Activated CD4-positive, CD25-positive, alpha-beta regulatory T cell treated with anti-CD3 and anti-CD28 coated beads, Interleukin-2, amount 50 U/mL, for 72 hours (primary cell): ENCODE measurements around the gene APPL1.
A peak's percentile ranks its signal among the peaks of the same experiment; 100 is the strongest.

Experiments used
- DNase-seq: peaks from one replicate; pipeline ENCODE4 v3.0.0; 2021

The APPL1 gene, protein sequence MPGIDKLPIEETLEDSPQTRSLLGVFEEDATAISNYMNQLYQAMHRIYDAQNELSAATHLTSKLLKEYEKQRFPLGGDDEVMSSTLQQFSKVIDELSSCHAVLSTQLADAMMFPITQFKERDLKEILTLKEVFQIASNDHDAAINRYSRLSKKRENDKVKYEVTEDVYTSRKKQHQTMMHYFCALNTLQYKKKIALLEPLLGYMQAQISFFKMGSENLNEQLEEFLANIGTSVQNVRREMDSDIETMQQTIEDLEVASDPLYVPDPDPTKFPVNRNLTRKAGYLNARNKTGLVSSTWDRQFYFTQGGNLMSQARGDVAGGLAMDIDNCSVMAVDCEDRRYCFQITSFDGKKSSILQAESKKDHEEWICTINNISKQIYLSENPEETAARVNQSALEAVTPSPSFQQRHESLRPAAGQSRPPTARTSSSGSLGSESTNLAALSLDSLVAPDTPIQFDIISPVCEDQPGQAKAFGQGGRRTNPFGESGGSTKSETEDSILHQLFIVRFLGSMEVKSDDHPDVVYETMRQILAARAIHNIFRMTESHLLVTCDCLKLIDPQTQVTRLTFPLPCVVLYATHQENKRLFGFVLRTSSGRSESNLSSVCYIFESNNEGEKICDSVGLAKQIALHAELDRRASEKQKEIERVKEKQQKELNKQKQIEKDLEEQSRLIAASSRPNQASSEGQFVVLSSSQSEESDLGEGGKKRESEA

GRCh38 chr3:57227204-57227929 is at the start of gene APPL1:
Gene APPL1, plus strand, starts transcription at chr3:57227729. Its CDS starts 155 bp downstream, at chr3:57227884.
- peak; percentile 92 for DNase-seq

GRCh38 chr3:57179580-57180410 is 47.7 kb upstream of the APPL1 start:
- DNase-seq: no peak

DNA sequence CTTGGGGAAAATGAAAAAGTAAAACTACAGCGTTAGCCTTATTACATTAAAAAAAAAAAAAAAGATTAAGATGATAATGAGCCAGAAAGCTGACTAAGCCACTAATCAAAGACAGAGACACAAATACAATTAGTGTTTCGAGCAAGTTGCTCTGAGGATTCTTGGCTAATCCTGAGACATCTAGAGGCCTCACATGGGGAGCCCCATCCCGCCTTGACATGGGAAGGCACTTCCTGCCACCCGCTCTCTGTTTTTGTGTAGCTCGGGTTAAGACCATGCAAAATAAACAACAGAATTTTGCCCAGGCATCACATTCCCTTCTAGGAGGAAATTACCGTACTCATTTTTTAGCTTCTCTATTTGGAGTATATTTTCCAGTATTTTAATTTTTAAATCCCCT is 43.0 kb upstream of the APPL1 start:
- DNase-seq: no peak

- DNase-seq: no peak
Measured at GRCh38 chr3:57192028-57192427, 35.5 kb upstream of the APPL1 start.

GRCh38 chr3:57194641-57195040 is 32.9 kb upstream of the APPL1 start:
- DNase-seq: no peak

DNA sequence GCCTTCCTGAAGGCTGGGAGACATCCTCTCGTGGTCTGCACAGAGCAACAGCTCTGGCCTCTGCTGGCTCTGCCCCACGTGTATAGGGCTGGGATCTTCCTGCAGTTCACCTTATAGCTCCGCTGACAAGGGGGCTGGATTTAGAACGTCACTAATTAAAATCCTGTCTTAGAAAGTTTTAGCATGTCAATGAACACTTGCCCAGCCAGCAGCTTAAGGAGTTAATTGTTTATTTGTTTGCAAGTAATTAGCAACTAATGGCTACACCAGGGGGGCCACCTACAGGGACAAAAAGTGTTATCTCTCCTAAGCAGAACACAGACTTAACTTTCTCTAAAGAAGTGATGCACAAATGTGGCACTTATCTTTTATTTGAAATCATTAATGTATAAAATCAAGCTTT is 27.6 kb upstream of the APPL1 start, which contains the start of gene HESX1:
Gene HESX1, minus strand, starts transcription at position 84 of the 403 bp plus-strand sequence. Its CDS starts 60 bp downstream, at position 24.
- DNase-seq: no peak

GRCh38 chr3:57206423-57206822 is 21.1 kb upstream of the APPL1 start:
- DNase-seq: no peak

DNA sequence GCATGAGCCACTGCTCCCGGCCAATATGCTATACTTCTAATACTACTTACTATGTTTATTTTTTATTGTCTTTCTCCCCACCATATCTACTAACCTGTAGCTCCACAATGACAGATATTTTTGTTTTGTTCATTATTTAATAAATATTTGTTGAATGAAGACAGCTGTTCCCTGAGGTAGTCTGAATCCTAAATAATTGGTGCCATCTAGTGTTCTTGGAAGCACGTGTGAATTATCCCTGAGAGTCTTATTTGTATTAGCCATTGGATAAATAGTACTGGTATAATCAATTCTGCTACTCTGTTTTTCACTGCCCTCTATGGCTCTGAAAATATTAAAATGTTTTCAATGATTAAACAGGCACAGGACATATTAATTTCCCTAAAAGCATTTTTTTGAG is 5.6 kb upstream of the APPL1 start:
- no peak for DNase-seq

DNA sequence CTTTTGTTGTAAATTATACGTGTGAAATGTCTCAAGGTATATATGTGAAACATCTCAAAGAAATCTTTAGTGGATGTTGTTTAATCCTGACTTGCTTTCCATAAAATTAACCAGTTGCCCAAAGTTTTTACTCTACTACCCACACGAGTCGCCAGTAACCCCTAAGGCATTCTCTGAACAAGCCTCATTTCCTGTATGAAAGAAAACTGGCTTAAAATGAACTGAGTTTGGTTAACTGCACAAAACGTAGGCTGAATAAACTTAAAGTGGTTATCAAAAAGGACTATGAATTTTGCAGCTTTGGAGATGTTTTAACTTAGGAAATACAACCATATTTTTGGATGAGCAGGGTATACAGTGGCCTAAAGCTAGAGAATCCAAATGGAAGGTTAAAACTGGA is 2.7 kb upstream of the APPL1 start:
- no peak for DNase-seq

- no peak for DNase-seq
Measured at GRCh38 chr3:57226176-57226575, 1.4 kb upstream of the APPL1 start.

DNA sequence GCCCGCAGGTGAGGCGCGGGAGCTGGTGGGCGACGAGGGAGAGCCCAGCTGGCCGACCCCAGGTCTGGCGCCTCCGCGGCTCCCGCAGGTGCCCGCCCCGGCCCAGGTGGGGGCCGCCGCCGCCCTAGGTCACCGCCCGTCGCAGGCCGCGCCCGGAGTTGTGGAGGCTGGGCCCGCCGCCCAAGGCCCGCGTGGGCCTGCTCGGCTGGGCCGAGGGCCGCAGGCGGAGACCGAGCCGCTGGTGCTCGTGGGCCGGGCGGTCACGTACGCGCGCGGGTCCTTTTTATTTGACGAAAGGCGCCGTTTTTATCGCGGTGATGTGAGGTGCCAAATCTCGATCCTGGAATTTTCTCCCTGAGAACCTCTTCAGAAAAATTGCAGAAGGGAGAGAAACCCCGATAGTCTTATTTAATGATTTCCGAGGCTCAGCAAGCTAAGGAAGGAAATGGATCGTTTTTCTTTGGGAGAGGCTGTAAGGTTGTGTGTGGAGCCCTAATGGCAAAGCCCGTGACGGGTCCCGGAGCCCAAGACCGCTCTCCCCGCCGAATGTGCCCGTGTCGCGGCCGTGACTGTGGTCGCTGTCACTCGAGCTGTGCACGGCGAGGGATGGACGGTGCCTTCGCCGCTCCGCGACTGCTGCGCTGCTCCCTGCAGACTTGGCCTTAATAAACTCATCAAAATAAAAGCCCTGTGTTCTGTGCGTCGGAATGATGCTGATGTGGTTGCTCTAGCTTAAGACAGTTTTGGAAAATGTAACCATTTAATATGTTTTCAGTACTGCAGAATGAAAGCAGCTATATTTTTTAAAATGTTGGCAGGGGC is 612 bp downstream of the APPL1 start:
- peak; percentile 52 for DNase-seq

DNA sequence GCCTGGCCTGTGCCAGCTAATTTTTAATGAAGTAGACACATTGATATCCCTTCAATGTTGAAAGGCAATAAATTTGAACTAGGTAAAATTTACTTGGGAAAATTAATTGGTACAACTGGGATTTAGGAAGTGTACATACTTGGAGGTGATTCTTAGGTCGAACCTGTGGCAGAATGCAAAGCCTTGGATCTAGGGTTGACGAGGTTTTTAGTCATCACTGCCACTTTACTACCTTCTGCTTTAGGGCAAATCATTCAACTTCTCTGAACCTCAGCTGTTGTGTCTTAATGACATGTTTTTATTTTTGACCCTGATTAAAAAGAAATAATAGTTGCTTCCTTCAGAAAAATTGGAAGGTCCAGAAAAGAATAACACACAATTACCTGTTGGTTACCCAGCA is 2.5 kb downstream of the APPL1 start:
- DNase-seq: no peak

- no peak for DNase-seq
Measured at GRCh38 chr3:57233799-57234198, 6.3 kb downstream of the APPL1 start.

DNA sequence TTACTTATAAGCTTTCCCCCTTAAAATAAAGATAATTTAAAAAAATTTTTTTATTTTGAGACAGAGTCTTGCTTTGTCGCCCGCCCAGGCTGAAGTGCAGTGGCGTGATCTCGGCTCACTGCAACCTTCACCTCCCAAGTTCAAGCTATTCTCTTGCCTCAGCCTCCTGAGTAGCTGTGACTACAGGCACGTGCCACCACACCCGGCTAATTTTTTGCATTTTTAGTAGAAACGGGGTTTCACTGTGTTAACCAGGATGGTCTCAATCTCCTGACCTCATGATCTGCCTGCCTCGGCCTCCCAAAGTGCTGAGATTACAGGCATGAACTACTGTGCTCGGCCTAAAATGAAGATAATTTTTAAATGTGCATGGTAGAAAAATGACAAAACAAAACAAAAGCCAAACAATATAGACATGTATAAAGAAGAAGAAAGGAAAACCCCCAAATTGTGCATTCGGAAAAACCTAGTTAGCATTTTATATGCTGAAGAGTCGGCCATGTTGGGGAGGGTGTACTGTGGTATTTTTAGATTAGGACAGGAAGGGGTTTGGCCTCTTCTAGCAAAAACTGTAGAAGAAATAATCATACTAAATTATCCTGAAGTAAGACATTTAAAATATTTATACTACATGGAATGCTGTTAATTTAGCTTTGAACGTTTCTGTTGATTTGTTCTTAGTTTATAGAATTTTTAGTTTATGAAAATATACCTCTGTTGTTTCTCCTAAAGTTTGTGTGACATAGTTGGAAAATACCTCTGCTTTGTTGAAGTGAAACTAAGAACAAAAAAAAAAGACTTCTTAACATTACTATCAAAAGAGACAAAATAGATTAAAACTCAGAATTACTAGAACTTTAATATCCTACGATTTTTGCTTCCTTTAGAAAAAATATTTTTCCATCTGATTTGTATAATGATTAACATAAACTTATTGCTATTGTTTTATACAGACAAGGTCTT is 7.4 kb downstream of the APPL1 start:
- no peak for DNase-seq

GRCh38 chr3:57244946-57245345 is 17.4 kb downstream of the APPL1 start:
- DNase-seq: no peak

- DNase-seq: no peak
Measured at GRCh38 chr3:57252404-57252803, 24.9 kb downstream of the APPL1 start.

GRCh38 chr3:57256844-57257243 is 29.3 kb downstream of the APPL1 start:
- DNase-seq: no peak

- no peak for DNase-seq
Measured at GRCh38 chr3:57257678-57258077, 30.1 kb downstream of the APPL1 start.

GRCh38 chr3:57261119-57261518 is 33.6 kb downstream of the APPL1 start:
- no peak for DNase-seq

DNA sequence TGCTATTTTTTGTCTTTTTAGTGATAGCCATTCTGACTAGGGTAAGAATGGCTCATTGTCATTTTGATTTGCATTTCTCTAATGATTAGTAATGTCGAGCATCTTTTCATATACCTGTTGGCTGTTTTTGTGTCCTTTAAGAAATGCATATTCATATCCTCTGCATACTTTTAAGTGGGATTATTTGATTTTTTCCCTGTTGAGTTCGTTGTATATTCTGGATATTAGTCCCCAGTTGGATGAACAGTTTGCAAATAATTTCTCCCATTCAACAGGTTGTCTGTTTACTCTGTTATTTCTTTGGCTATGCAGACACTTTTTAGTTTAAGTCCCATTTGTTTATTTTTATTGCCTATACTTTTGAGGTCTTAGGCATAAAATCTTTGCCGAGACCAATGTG is 34.4 kb downstream of the APPL1 start:
- no peak for DNase-seq

GRCh38 chr3:57268416-57268815 is 40.9 kb downstream of the APPL1 start:
- DNase-seq: no peak
